ENCODE results near the gene SAP30BP.

- TF ChIP-seq CTCF (IDR thresholded peaks at IDR 0.05; ENCODE audit: low read depth, low read length, missing input control) (no peak), ZBTB33 (IDR thresholded peaks at IDR 0.05) (no peak)
These were observed 40.0 kb upstream of the SAP30BP start for GRCh38 chr17:75627094-75627493.
